HEK293T (cell line): ENCODE results near the gene MARCHF9.

Source experiments
- CTCF ChIA-PET: fragments of 350-600 bp; formaldehyde crosslinking; extraction: SDS; loops from one replicate; lab custom pipeline; 2021; ENCODE audit warnings: antibody characterized with exemption, inconsistent platforms; lab: Yijun Ruan, JAX
- POLR2A ChIA-PET: fragments of 350-600 bp; formaldehyde crosslinking; extraction: SDS; loops from one replicate; lab custom pipeline; 2020; ENCODE audit warnings: antibody characterized with exemption, inconsistent platforms; lab: Yijun Ruan, JAX
- DNase-seq: peaks from one replicate; pipeline ENCODE4 v3.0.0; 2012; ENCODE audit warnings: mixed read lengths; ENCODE audit errors: extremely low spot score
- ARNT ChIP-seq: fragments of 450-650 bp; IDR thresholded peaks from 2 replicates; pipeline ENCODE4 v1.6.1; 2017; ENCODE audit warnings: mild to moderate bottlenecking
- BHLHE40 ChIP-seq: fragments of 450-650 bp; IDR thresholded peaks from 2 replicates; pipeline ENCODE4 v1.6.1; 2016; ENCODE audit warnings: mild to moderate bottlenecking, moderate library complexity, borderline replicate concordance
- CTBP1 ChIP-seq: fragments of 450-650 bp; IDR thresholded peaks from 2 replicates; pipeline ENCODE4 v1.6.1; 2016; ENCODE audit warnings: borderline replicate concordance
- ELF4 ChIP-seq: fragments of 450-650 bp; IDR thresholded peaks from 2 replicates; pipeline ENCODE4 v1.6.1; 2017; ENCODE audit warnings: antibody characterized with exemption
- FOXA1 ChIP-seq: fragments of 450-650 bp; IDR thresholded peaks from 2 replicates; pipeline ENCODE4 v1.6.1; 2016; ENCODE audit warnings: mild to moderate bottlenecking
- FOXK2 ChIP-seq: fragments of 450-650 bp; IDR thresholded peaks from 2 replicates; pipeline ENCODE4 v1.6.1; 2016; ENCODE audit warnings: mild to moderate bottlenecking
- FOXM1 ChIP-seq: fragments of 450-650 bp; IDR thresholded peaks from 2 replicates; pipeline ENCODE4 v1.6.1; 2017; ENCODE audit warnings: mild to moderate bottlenecking, borderline replicate concordance
- HDGF ChIP-seq: fragments of 450-650 bp; IDR thresholded peaks from 2 replicates; pipeline ENCODE4 v1.6.1; 2017; ENCODE audit warnings: antibody characterized with exemption, borderline replicate concordance
- L3MBTL2 ChIP-seq: fragments of 450-650 bp; conservative IDR thresholded peaks from 2 replicates; pipeline ENCODE4 v1.6.1; 2016; ENCODE audit warnings: mild to moderate bottlenecking
- LEF1 ChIP-seq: fragments of 450-650 bp; IDR thresholded peaks from 2 replicates; pipeline ENCODE4 v1.6.1; 2017; ENCODE audit warnings: mild to moderate bottlenecking, borderline replicate concordance
- NFRKB ChIP-seq: fragments of 450-650 bp; IDR thresholded peaks from 2 replicates; pipeline ENCODE4 v1.6.1; 2016; ENCODE audit warnings: mild to moderate bottlenecking, moderate library complexity
- SP1 ChIP-seq: fragments of 450-650 bp; IDR thresholded peaks from 2 replicates; pipeline ENCODE4 v1.6.1; 2017
- SUZ12 ChIP-seq: fragments of 450-650 bp; IDR thresholded peaks from 2 replicates; pipeline ENCODE4 v1.6.1; 2016; ENCODE audit warnings: mild to moderate bottlenecking
- TARDBP ChIP-seq: fragments of 450-650 bp; IDR thresholded peaks from 2 replicates; pipeline ENCODE4 v1.6.1; 2016
- ZNF384 ChIP-seq: fragments of 450-650 bp; IDR thresholded peaks from 2 replicates; pipeline ENCODE4 v1.6.1; 2016
- TF ChIP-seq, protein P1 (sequence below): fragments of 450-650 bp; IDR thresholded peaks from 2 replicates; pipeline ENCODE4 v1.6.1; 2016

The MARCHF9 gene

DNA sequence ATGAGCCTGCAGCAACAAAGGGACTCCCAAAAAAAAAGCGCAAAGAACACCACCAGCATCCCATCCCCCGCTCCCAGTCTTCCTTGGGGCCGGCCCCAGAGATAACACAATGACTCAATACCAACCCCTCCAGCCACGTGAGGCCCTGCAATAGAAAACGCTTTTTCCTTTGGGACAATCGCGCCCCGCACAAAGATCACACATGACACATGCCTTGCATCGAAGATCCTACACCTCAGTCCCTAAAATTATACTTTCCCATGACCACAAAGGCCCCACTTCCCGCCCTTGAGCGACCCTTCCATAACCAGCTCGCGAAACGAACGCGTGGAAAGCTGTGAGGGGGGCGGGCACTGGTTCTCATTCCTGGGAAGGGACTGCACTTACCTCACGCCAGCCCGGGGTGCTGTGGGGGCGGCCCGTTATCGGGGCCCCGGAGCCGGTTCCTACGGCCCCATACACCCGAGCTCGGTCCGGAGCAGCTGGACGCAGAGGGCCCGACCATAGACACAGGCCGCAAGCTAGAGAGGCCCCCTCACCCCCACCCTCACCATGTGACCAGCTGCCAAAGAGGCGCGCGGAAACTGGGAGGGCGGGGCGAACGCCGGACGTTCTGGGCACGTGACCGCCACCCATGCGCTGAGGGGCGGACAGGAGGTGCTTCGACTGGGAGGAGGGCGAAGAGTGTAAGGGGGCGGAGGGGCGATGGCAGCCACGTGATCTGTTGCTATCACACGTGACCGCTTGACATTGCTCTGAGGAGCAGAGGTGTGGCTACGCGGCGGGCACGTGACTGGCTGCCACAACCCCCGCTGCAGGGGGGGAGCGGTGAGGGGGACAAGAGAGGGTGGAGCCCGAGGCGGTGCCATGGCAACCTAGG is 2.9 kb upstream of the MARCHF9 start, which contains the start of gene CDK4:
TSS of gene CDK4 (minus strand) at position 523 of the 880 bp plus-strand sequence. CDS start 593 bp downstream, outside the sequence.
- TF ChIP-seq L3MBTL2 (peak; percentile 93), FOXM1 (0 out of 2 replicates have a peak, but pooled peaks have one; percentile 64), NFRKB (no peak), ELF4 (0 out of 2 replicates have a peak, but pooled peaks have one; percentile 11), HDGF (peak; percentile 66; the same call in 1 of the 2 replicates), TARDBP (no peak), LEF1 (no peak), CTBP1 (no peak), ARNT (no peak), ZNF384 (no peak), SP1 (no peak)
- TF ChIP-seq, protein P1, sequence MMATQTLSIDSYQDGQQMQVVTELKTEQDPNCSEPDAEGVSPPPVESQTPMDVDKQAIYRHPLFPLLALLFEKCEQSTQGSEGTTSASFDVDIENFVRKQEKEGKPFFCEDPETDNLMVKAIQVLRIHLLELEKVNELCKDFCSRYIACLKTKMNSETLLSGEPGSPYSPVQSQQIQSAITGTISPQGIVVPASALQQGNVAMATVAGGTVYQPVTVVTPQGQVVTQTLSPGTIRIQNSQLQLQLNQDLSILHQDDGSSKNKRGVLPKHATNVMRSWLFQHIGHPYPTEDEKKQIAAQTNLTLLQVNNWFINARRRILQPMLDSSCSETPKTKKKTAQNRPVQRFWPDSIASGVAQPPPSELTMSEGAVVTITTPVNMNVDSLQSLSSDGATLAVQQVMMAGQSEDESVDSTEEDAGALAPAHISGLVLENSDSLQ, result peak; percentile 75
- DNase-seq, result peak; percentile 96
- POLR2A ChIA-PET, result interaction anchor here (0.7 to 2.0 kb wide), 7 partner anchors 11 to 31 kb away, joined by 3 to 11 read pairs (median 4); partner anchors contain the start of genes CYP27B1, EEF1AKMT3 and METTL1
- CTCF ChIA-PET, result no interaction called here

DNA sequence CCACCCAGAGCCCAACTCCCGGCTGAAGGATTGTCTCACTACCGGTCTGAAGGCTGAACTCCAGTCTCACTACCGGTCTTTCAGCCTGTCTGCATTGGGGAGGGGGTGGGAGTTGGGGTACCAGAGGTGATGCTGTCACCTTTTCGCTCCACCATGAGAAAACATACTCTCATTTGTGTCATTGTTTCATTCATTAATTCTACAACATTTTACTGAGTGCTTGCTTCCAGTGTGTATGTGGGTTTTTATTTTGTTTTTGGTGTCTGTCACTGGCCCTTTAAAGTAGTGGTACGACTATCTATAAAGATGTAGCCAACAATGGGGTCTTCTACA is 2.3 kb upstream of the MARCHF9 start:
- POLR2A ChIA-PET, result interaction anchor here (0.8 to 2.0 kb wide), 6 partner anchors 11 to 26 kb away, joined by 4 to 11 read pairs (median 6); partner anchors contain the start of genes CYP27B1, EEF1AKMT3 and METTL1
- TF ChIP-seq L3MBTL2, result no peak
- TF ChIP-seq ARNT, result no peak
- TF ChIP-seq ZNF384, result no peak
- no peak for TF ChIP-seq FOXK2
- TF ChIP-seq TARDBP, result no peak
- no peak for TF ChIP-seq FOXA1
- TF ChIP-seq, protein P1, result no peak
- no peak for TF ChIP-seq SUZ12
- no peak for TF ChIP-seq NFRKB
- no peak for TF ChIP-seq CTBP1
- TF ChIP-seq LEF1, result no peak
- TF ChIP-seq ELF4, result no peak
- TF ChIP-seq HDGF, result no peak
- TF ChIP-seq BHLHE40, result no peak
- no peak for TF ChIP-seq SP1
- no peak for TF ChIP-seq FOXM1

DNA sequence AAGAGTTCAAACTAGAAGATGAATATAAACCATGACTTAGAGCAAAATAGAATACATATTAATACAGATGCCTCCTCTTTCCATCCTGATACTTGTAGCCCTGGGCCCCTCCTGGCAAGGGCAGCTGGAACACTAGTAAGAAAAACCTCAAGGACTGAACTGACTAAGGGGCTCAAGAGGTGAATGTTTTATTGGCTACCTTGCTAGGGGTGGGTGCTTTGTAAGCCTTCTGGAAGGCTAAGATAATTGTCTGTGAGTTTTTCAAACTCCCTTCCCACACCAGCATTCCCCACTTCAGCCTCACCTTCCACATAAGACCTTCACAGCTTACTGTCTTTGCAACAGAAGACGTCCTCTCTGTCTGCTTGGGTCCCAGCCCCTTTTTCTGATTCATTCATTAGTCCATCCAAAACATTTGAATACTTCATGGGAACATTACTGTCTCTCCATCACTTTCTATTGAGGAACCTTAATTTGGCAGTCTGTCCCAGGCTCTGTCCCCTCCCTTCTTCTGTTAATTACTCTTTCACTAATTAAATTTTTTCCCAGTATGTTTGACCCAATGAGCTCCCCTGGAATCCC is 1.1 kb upstream of the MARCHF9 start:
- CTCF ChIA-PET, result no interaction called here
- DNase-seq, result no peak
- POLR2A ChIA-PET, result interaction anchor here (0.7 to 1.7 kb wide), 3 partner anchors 10 to 18 kb away, joined by 4 to 8 read pairs (median 5); partner anchors contain the start of genes EEF1AKMT3, METTL1 and TSPAN31
- no peak for TF ChIP-seq ZNF384
- TF ChIP-seq, protein P1, result no peak
- TF ChIP-seq FOXK2, result no peak

More for the DNA sequence above, 2.3 kb upstream of the MARCHF9 start:
- CTCF ChIA-PET, result no interaction called here
- no peak for DNase-seq

DNA sequence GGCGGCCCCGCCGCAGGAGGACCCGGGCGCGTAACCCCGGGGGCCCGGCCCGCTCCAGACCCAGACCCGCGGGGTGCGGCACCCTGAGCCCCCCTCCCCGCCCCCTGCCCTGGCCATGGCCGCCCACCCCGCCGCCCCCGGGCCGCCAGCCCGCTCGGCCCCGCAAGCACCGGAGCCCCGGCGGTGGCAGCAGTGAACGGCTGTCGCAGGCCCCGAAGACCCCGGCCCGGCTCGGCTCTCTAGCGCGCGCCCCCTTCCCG is 221 bp downstream of the MARCHF9 start:
- CTCF ChIA-PET, result no interaction called here
- POLR2A ChIA-PET, result interaction anchor here (1.7 kb wide), 2 partner anchors 11 to 17 kb away, joined by 7 to 8 read pairs; partner anchors contain the start of genes EEF1AKMT3, METTL1 and TSPAN31
- TF ChIP-seq ZNF384 (no peak), SP1 (no peak), L3MBTL2 (no peak), HDGF (no peak), TARDBP (no peak), LEF1 (no peak), SUZ12 (no peak), FOXA1 (no peak), ARNT (no peak), FOXM1 (no peak), NFRKB (no peak), CTBP1 (no peak), BHLHE40 (no peak), ELF4 (no peak), FOXK2 (no peak)
- TF ChIP-seq, protein P1, result no peak
- DNase-seq, result no peak
